ENCODE data around the gene ITGA7.

DNA sequence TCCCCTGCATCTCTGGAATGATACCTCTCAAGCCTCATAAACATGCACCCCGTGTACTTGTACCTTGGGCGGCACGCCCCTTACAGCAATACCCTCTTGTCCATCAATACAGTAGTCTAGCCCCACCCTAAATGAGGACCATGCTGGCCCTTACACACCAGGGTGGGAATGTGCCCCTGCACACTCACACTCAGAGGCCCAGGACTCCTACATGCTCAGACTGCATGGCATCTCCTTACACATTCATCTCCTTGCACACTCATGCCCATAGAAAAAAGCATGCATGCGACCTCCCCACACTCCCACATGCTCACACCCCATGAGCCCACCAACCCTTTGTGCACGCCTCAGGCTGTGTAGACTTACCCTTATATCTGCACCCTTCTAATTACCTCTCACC, 22.0 kb downstream of the ITGA7 start:
- TF ChIP-seq, protein P1, sequence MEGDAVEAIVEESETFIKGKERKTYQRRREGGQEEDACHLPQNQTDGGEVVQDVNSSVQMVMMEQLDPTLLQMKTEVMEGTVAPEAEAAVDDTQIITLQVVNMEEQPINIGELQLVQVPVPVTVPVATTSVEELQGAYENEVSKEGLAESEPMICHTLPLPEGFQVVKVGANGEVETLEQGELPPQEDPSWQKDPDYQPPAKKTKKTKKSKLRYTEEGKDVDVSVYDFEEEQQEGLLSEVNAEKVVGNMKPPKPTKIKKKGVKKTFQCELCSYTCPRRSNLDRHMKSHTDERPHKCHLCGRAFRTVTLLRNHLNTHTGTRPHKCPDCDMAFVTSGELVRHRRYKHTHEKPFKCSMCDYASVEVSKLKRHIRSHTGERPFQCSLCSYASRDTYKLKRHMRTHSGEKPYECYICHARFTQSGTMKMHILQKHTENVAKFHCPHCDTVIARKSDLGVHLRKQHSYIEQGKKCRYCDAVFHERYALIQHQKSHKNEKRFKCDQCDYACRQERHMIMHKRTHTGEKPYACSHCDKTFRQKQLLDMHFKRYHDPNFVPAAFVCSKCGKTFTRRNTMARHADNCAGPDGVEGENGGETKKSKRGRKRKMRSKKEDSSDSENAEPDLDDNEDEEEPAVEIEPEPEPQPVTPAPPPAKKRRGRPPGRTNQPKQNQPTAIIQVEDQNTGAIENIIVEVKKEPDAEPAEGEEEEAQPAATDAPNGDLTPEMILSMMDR (IDR thresholded peaks at IDR 0.05), result no peak
- no peak for TF ChIP-seq POLR2A (IDR thresholded peaks at IDR 0.05)

Data from tibial nerve (tissue), 3 donors.